ENCODE results near the gene LRRC4B. TPM values are rescaled to one million over a fixed set of nuclear protein-coding genes. Genes with fewer than 3 reads are reported as not detected.
"Not testable (repeated sequence)": the region's sequence is repeated elsewhere in the genome, so short reads cannot be mapped to it uniquely, and the experiment has no call there.

Gene LRRC4B
- total RNA-seq (2014; rRNA removed; shearing (Covaris generic)), result 2.4 and 3.5 TPM in 2 replicates

GRCh38 chr19:50567882-50568727 lies at the start of gene LRRC4B:
LRRC4B (minus strand) TSS chr19:50568435; CDS start chr19:50548838, 19,597 bp downstream.
- peak within 1 kb of the TSS; percentile 39 for H3K4me3 ChIP-seq (ENCODE audit: insufficient read depth, low read depth, low read length)
- DNase-seq, result peak; percentile 94

DNA sequence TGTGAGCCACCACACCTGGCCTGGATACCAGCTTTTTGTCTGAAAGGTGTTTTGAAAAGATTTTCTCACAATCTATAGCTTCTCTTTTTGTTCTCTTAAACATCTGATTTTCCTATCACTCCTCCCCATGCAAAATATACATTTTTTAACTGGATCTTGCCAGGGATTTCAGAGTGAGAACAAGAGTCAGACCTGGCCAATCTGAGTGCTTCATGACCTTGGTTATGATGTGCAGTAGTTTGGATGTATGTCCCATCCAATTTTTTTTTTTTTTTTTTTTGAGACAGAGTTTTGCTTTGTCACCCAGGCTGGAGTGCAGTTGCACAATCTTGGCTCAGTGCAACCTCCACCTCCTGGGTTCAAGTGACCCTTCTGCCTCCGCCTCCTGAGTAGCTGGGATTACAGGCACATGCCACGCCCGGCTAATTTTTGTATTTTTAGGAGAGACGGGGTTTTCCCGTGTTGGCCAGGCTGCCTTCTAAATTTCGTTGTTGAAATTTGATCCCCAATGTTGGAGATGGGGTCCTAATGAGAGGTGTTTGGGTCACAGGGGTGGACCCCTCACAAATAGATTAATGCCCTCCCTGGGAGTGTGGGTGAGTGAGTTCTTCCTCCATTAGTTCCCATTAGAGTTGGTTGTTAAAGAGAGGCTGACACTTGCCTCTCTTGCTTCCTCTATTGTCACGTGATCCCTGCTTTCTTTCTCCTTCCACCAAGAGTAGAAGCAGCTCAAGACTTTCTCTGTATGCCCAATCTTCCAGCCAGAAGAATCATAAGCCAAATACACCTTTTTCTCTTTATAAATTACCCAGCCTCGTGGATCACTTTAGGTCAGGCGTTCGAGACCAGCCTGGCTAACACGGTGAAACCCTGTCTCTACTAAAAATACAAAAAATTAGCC lies 44.5 kb upstream of the LRRC4B start:
- not testable (repeated sequence) for H3K36me3 ChIP-seq (replicated peaks; ENCODE audit: control insufficient read depth, insufficient read depth, low read length); DNase-seq; H3K27me3 ChIP-seq (ENCODE audit: control insufficient read depth, insufficient read depth, low read length); H3K4me3 ChIP-seq (ENCODE audit: insufficient read depth, low read depth, low read length)

More at GRCh38 chr19:50567882-50568727, at the start of gene LRRC4B:
- Histone ChIP-seq H3K27me3 (ENCODE audit: control insufficient read depth, insufficient read depth, low read length) (peaks cover 51% of the 10 kb centered on the region), H3K36me3 (replicated peaks; ENCODE audit: control insufficient read depth, insufficient read depth, low read length) (no peaks in the 10 kb centered on the region)

GRCh38 chr19:50607874-50608785 lies 39.9 kb upstream of the LRRC4B start:
- H3K27me3 ChIP-seq (ENCODE audit: control insufficient read depth, insufficient read depth, low read length), result peaks cover 3% of the 10 kb centered on the region
- peak overlapping the region; percentile 23; the same call in 1 of the 2 replicates for H3K4me3 ChIP-seq (ENCODE audit: insufficient read depth, low read depth, low read length)
- no peaks in the 10 kb centered on the region for H3K36me3 ChIP-seq (replicated peaks; ENCODE audit: control insufficient read depth, insufficient read depth, low read length)
- peak; percentile 95 for DNase-seq

DNA sequence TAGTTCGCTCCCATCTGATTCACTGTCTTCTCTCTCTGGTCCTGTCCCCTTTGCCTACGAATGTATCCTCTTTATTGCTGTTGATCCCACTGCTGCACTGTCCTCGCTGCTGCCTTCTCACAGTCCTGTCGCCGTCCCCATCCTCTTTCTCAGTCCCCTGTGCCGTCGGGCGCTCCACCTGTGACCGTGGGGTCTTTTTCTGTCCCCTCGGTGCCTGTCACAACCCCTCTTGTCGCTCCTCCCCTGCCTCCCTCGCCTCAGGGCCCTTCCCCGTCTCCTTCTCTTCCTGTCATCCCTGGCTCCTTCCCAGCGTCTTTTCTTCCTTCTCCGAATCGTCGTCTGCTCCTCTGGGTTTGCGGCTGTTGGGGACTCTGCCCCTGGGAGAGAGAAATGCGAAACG lies 39.2 kb upstream of the LRRC4B start:
- H3K27me3 ChIP-seq (ENCODE audit: control insufficient read depth, insufficient read depth, low read length), result peaks cover 3% of the 10 kb centered on the region
- DNase-seq, result no peak
- peak overlapping the region; percentile 19; the same call in 1 of the 2 replicates for H3K4me3 ChIP-seq (ENCODE audit: insufficient read depth, low read depth, low read length)
- no peaks in the 10 kb centered on the region for H3K36me3 ChIP-seq (replicated peaks; ENCODE audit: control insufficient read depth, insufficient read depth, low read length)

DNA sequence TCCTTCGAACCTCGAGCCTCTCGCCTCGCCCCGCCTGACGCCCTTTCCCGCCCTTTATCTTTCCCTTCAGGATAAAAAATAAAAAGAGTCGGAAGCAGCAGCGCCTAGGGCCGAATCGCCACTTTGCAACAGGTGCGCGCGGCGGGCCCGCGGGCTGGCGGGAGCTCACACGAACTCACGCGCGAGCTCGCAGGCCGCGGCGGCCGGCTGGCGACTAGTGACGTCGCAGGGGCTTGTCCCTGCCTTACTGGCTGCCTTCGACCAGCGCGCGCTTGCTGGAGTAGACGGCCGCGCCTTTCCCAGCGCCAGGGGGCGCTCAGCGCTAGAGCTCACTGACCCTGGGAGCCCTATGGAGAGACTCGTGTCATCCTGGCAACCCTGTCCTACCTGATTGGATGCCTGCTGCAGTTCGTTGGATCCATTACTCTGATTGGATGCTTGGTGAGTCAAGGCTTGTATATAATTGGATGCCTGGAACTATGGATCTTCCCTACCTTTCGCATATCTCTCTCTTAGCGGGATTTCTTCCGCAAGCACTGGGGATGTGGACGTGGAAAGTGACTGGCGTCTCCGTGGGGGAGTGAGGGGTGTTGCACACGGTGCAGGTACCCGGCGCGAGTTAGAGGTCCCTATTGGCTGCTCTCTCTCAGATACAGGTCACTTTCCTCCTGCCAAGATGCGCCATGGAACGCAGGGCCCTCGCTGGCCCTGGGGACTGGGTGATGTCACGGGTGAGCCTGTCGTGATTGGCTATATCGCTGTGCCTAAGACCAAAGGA lies 38.0 kb upstream of the LRRC4B start:
- H3K27me3 ChIP-seq (ENCODE audit: control insufficient read depth, insufficient read depth, low read length); H3K4me3 ChIP-seq (ENCODE audit: insufficient read depth, low read depth, low read length); H3K36me3 ChIP-seq (replicated peaks; ENCODE audit: control insufficient read depth, insufficient read depth, low read length): not testable (repeated sequence)
- DNase-seq, result peak; percentile 62

GRCh38 chr19:50604264-50605073 lies 36.2 kb upstream of the LRRC4B start:
- peak; percentile 40 for DNase-seq
- H3K4me3 ChIP-seq (ENCODE audit: insufficient read depth, low read depth, low read length); H3K27me3 ChIP-seq (ENCODE audit: control insufficient read depth, insufficient read depth, low read length); H3K36me3 ChIP-seq (replicated peaks; ENCODE audit: control insufficient read depth, insufficient read depth, low read length): not testable (repeated sequence)

- no peaks in the 10 kb centered on the region for H3K36me3 ChIP-seq (replicated peaks; ENCODE audit: control insufficient read depth, insufficient read depth, low read length)
- DNase-seq, result no peak
- no peak overlapping the region for H3K4me3 ChIP-seq (ENCODE audit: insufficient read depth, low read depth, low read length)
- peaks cover 5% of the 10 kb centered on the region for H3K27me3 ChIP-seq (ENCODE audit: control insufficient read depth, insufficient read depth, low read length)
Observed at GRCh38 chr19:50602935-50603334, 34.7 kb upstream of the LRRC4B start.

DNA sequence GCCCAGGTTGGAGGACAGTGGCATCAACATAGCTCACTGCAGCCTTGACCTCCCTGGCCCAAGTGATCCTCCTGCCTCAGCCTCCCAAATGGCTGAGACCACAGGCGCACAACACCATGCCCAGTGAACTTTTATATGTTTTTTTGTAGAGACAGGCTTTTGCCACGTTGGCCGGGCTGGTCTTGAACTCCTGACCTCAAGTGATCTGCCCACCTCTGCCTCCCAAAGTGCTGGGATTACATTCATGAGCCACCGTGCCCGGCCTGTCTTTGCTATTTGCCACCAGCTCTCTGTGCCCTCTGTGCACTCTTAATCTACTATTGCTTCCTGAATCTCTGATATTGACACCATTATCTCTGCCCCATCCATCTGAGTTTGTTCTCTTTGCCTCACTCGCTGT lies 34.3 kb upstream of the LRRC4B start:
- H3K36me3 ChIP-seq (replicated peaks; ENCODE audit: control insufficient read depth, insufficient read depth, low read length), result no peaks in the 10 kb centered on the region
- no peak overlapping the region for H3K4me3 ChIP-seq (ENCODE audit: insufficient read depth, low read depth, low read length)
- H3K27me3 ChIP-seq (ENCODE audit: control insufficient read depth, insufficient read depth, low read length), result peaks cover 5% of the 10 kb centered on the region
- DNase-seq, result no peak

DNA sequence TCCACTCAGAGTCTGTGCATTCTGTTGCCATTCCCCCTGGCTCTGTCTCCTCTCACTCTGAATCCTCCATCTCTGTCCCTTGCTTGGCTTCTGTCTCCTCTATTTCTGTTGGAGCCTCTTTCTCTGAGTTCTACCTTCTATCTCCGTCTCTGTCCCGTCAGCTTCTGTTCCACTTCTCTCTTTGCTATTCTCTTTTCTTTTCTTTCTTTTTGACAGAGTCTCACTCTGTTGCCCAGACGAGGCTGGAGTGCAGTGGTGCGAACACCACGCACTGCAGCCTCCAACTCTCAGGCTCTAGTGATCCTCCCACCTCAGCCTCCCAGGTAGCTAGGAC lies 33.8 kb upstream of the LRRC4B start:
- Histone ChIP-seq H3K36me3 (replicated peaks; ENCODE audit: control insufficient read depth, insufficient read depth, low read length) (no peaks in the 10 kb centered on the region), H3K4me3 (ENCODE audit: insufficient read depth, low read depth, low read length) (no peak overlapping the region), H3K27me3 (ENCODE audit: control insufficient read depth, insufficient read depth, low read length) (peaks cover 2% of the 10 kb centered on the region)
- no peak for DNase-seq

DNA sequence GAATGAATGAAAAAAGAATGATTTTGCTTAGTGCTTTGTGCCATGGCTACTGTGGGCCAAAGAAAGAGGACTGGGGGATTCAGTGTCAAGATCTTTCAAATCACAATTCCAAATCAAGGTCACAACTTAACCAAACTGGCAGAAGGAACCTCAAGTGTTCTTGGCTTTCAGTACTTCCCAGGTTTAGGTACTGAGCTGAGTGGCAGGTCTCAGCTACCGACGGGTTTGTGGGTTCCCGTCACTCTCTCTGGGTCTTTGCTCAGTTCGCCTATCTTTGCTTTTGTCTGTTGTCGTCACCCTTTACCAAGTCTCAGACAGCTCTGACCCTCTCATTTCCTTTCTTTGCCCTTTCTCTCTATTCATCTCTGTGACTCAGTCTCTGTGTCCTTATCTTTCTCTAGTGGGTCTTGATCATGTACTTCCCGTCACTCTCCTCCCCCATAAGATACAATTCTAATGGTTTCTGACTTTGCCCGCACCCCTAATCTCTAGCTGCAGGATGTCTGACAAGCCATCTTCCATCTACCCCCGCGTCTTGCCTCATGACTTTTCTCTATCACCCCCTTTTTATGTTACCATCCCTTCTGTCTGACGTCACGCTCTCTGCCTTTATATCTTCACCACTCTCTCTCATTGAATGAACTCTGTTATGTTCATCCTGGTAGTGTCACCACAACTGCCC lies 33.3 kb upstream of the LRRC4B start:
- peaks cover 2% of the 10 kb centered on the region for H3K27me3 ChIP-seq (ENCODE audit: control insufficient read depth, insufficient read depth, low read length)
- no peak for DNase-seq

GRCh38 chr19:50599427-50599826 lies 31.2 kb upstream of the LRRC4B start:
- Histone ChIP-seq H3K36me3 (replicated peaks; ENCODE audit: control insufficient read depth, insufficient read depth, low read length) (no peaks in the 10 kb centered on the region), H3K27me3 (ENCODE audit: control insufficient read depth, insufficient read depth, low read length) (peaks cover 2% of the 10 kb centered on the region; the same call in 1 of the 2 replicates), H3K4me3 (ENCODE audit: insufficient read depth, low read depth, low read length) (no peak overlapping the region)
- DNase-seq, result peak; percentile 30

More for the DNA sequence above, 33.3 kb upstream of the LRRC4B start:
- Histone ChIP-seq H3K4me3 (ENCODE audit: insufficient read depth, low read depth, low read length) (no peak overlapping the region), H3K36me3 (replicated peaks; ENCODE audit: control insufficient read depth, insufficient read depth, low read length) (no peaks in the 10 kb centered on the region)

GRCh38 chr19:50590191-50590590 lies 22.0 kb upstream of the LRRC4B start:
- no peak for DNase-seq

More at GRCh38 chr19:50590191-50590590, 22.0 kb upstream of the LRRC4B start:
- Histone ChIP-seq H3K4me3 (ENCODE audit: insufficient read depth, low read depth, low read length) (no peak overlapping the region), H3K27me3 (ENCODE audit: control insufficient read depth, insufficient read depth, low read length) (no peaks in the 10 kb centered on the region), H3K36me3 (replicated peaks; ENCODE audit: control insufficient read depth, insufficient read depth, low read length) (no peaks in the 10 kb centered on the region)

Measured in H7 (cell line).